ENCODE data around the gene SLC15A3.

SLC15A3 gene

DNA sequence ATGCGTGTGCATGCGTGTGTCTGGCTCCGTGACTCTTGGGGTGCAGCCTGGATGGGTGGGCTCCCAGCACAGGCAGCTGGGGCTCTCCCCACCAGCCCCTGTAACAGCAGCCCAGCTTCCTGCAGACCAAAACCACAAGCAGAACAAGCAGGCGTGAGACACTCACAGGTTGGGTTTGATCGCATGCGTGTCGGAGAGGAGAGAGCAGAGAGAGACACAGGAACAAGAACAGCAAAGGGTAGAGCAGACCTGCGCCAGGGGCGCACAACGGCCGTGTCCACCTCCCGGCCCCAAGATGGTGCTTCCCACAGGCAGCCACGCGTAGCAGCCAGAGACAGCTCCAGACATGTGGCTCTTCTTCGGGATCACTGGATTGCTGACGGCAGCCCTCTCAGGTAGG lies 19.5 kb upstream of the SLC15A3 start, which contains the start of gene CD6:
CD6 (plus strand) TSS at position 161 of the 400 bp plus-strand sequence; CDS start at position 347, 186 bp downstream.
- DNase-seq (ENCODE audit: low spot score) = no peak
- ChIA-PET POLR2A (ENCODE audit: low non-redundant PET) (no interaction called here), CTCF (interaction anchor here (0.6 kb wide), 3 partner anchors 24 to 118 kb away, joined by 3 to 5 read pairs (median 3); no protein-coding TSS in a partner anchor)
- H3K27ac ChIP-seq = no peak within 1 kb of the TSS
- TF ChIP-seq, protein P1, sequence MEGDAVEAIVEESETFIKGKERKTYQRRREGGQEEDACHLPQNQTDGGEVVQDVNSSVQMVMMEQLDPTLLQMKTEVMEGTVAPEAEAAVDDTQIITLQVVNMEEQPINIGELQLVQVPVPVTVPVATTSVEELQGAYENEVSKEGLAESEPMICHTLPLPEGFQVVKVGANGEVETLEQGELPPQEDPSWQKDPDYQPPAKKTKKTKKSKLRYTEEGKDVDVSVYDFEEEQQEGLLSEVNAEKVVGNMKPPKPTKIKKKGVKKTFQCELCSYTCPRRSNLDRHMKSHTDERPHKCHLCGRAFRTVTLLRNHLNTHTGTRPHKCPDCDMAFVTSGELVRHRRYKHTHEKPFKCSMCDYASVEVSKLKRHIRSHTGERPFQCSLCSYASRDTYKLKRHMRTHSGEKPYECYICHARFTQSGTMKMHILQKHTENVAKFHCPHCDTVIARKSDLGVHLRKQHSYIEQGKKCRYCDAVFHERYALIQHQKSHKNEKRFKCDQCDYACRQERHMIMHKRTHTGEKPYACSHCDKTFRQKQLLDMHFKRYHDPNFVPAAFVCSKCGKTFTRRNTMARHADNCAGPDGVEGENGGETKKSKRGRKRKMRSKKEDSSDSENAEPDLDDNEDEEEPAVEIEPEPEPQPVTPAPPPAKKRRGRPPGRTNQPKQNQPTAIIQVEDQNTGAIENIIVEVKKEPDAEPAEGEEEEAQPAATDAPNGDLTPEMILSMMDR (conservative IDR thresholded peaks at IDR 0.05; ENCODE audit: low read depth) = no peak

DNA sequence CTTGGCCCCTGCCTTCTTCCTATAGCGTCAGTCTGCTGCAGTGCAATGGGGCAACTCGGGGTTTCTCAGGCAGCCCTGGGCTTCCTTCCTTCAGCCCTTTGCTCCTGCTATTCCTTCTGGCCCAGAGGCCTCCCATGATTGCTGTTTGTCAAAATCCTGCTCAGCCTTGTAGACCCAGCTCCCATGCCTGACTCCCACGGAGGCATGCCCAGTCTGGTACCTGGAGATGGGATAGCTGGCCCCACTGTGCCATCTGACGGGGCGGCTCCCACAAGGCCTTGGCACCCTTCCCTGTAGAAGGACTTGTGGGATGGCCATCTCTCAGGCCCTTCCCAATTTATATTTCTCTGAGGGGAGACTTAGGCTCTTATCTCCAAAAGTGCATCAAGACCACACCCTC lies 18.9 kb upstream of the SLC15A3 start:
- no peak for DNase-seq (ENCODE audit: low spot score)
- POLR2A ChIA-PET (ENCODE audit: low non-redundant PET) = no interaction called here

DNA sequence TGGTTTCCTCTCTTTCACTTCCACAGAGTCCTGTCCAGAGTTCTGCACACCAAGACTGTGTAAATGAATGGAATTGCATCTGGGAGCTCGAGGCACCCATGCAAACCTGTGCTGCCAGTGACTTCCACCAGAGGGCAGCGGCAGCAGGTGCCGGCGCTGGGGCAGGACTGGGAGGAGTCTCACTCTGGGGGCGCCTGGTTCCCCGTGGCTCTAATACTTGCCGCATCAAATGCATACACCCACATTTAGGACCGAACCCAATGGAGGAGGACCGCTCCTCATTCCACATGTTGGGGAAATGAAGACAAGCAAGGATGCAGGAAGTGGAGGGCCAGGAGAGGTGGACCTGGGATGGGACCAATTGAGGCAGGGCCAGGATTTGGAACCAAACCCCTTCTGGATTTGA lies 18.4 kb upstream of the SLC15A3 start:
- POLR2A ChIA-PET (ENCODE audit: low non-redundant PET) = no interaction called here
- TF ChIP-seq, protein P1 (conservative IDR thresholded peaks at IDR 0.05; ENCODE audit: low read depth) = peak; percentile 69
- CTCF ChIA-PET = interaction anchor here (0.5 to 1.2 kb wide), 3 partner anchors 15 to 169 kb away, joined by 4 read pairs; no protein-coding TSS in a partner anchor
- peak; percentile 49 for DNase-seq (ENCODE audit: low spot score)
- no peak overlapping the region for H3K27ac ChIP-seq

More for the DNA sequence above, 18.9 kb upstream of the SLC15A3 start:
- CTCF ChIA-PET = interaction anchor here (0.5 to 0.6 kb wide), 3 partner anchors 23 to 169 kb away, joined by 3 to 5 read pairs (median 4); no protein-coding TSS in a partner anchor
- no peak overlapping the region for H3K27ac ChIP-seq
- TF ChIP-seq, protein P1 (conservative IDR thresholded peaks at IDR 0.05; ENCODE audit: low read depth) = no peak

DNA sequence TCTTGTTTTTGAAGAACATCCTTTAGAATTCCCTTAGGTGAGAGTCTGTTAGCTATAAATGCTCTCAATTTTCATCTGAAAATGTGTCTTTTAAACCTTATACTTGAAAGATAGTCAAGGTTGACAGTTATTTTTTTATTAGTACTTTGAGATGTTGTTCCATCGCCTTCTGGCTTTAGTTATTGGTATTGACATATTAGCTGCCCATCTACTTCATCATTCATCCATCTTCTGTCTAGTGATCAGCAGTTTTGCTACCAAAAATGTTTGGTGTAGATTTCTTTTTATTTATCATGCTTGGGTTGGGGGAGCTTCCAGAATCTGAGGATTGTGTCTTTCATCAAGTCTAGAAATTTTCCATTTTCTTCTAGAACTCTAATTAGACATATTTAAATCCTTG lies 16.2 kb upstream of the SLC15A3 start:
- TF ChIP-seq, protein P1 (conservative IDR thresholded peaks at IDR 0.05; ENCODE audit: low read depth) = no peak
- ChIA-PET POLR2A (ENCODE audit: low non-redundant PET) (no interaction called here), CTCF (no interaction called here)
- H3K27ac ChIP-seq = no peak overlapping the region
- DNase-seq (ENCODE audit: low spot score) = no peak

DNA sequence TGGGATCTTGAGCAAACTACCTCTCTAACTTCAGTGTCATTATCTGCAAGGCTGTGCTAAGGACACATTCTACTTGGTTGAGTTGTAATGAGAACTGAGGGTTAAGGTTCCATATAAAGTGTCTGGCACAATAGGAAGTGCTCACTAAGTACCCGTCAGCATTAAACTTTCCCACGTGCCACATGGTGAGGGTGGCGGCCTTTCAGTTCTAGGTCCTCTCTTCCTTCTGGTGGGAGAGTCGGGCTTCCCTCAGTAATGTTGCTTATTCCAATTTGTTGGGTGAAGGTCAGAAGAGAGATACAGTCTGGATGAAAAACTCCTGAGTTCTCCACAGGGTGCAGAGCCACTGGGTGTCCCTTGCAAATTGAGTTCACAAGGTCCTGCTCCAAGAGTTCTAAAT lies 14.9 kb upstream of the SLC15A3 start:
- TF ChIP-seq, protein P1 (conservative IDR thresholded peaks at IDR 0.05; ENCODE audit: low read depth) = no peak
- no peak overlapping the region for H3K27ac ChIP-seq
- CTCF ChIA-PET = no interaction called here
- DNase-seq (ENCODE audit: low spot score) = no peak
- POLR2A ChIA-PET (ENCODE audit: low non-redundant PET) = no interaction called here

DNA sequence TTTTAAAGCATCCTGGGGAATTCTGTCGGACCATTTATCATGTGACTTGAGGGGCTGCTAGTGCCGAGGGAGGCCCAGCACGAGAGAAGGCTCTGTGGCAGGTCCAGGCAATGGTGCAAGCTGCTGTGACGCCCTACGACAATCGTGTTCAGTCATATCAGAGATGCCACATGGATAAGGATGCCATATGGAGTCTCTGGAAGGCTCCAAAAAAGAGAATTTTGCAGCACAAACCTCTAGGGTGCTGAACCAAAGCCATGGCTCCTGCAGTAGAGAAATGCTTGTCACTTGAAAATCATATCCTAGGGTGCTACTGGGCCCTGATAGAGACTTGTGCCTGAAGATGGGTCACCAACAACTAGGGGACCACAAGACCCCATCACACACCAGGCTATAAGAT lies 12.8 kb upstream of the SLC15A3 start:
- DNase-seq (ENCODE audit: low spot score) = no peak
- H3K27ac ChIP-seq = no peak overlapping the region
- ChIA-PET POLR2A (ENCODE audit: low non-redundant PET) (no interaction called here), CTCF (no interaction called here)
- TF ChIP-seq, protein P1 (conservative IDR thresholded peaks at IDR 0.05; ENCODE audit: low read depth) = no peak
